Fibroblast of the aortic adventitia (primary cell): ENCODE results near the gene ZBTB7A. TPM values are rescaled to one million over a fixed set of nuclear protein-coding genes. Genes with fewer than 3 reads are reported as not detected.

Experiments used
- DNase-seq: peaks from one replicate; pipeline ENCODE4 v3.0.0-alpha.2; 2010; ENCODE audit warnings: low read depth
- H3K4me3 ChIP-seq: 2 replicates; pipeline ENCODE4 v1.5.1; 2011; ENCODE audit warnings: low read depth, mild to moderate bottlenecking, control low read depth, low read length, moderate library complexity
- total RNA-seq: library from RNA; depleted of rRNA; stranded (reverse); fragments of >200 nt; gene quantifications from 2 replicates; pipeline ENCODE4 v1.2.3, GENCODE V29; 2012; ENCODE audit warnings: low replicate concordance
- TF ChIP-seq, protein P1 (sequence below): IDR thresholded peaks from 2 replicates; pipeline ENCODE4 v1.5.1; 2011; ENCODE audit warnings: mild to moderate bottlenecking, low read length, control low read depth, inconsistent platforms; ENCODE audit not compliant: insufficient read depth

ZBTB7A gene
- total RNA-seq, 1 donor: 31.6 TPM

DNA sequence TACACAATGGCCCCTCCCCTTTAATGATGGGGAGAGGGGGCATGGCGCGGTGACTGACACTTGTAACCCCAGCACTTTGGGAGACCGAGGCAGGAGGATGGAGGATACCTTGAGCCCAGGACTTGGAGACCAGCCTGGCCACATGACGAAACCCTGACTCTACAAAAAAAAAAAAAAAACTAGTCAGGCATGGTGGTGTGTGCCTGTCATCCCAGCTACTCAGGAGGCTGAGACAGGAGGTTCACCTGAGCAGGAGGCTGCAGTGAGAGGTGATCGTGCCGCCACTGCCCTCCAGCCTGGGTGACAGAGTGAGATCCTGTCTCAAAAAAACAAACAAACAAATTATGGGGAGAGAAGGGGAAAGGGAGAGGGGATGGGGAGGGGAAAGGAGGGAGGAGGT lies 13.8 kb upstream of the ZBTB7A start:
- TF ChIP-seq, protein P1, sequence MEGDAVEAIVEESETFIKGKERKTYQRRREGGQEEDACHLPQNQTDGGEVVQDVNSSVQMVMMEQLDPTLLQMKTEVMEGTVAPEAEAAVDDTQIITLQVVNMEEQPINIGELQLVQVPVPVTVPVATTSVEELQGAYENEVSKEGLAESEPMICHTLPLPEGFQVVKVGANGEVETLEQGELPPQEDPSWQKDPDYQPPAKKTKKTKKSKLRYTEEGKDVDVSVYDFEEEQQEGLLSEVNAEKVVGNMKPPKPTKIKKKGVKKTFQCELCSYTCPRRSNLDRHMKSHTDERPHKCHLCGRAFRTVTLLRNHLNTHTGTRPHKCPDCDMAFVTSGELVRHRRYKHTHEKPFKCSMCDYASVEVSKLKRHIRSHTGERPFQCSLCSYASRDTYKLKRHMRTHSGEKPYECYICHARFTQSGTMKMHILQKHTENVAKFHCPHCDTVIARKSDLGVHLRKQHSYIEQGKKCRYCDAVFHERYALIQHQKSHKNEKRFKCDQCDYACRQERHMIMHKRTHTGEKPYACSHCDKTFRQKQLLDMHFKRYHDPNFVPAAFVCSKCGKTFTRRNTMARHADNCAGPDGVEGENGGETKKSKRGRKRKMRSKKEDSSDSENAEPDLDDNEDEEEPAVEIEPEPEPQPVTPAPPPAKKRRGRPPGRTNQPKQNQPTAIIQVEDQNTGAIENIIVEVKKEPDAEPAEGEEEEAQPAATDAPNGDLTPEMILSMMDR: no peak
- no peak overlapping the region for H3K4me3 ChIP-seq
- no peak for DNase-seq

DNA sequence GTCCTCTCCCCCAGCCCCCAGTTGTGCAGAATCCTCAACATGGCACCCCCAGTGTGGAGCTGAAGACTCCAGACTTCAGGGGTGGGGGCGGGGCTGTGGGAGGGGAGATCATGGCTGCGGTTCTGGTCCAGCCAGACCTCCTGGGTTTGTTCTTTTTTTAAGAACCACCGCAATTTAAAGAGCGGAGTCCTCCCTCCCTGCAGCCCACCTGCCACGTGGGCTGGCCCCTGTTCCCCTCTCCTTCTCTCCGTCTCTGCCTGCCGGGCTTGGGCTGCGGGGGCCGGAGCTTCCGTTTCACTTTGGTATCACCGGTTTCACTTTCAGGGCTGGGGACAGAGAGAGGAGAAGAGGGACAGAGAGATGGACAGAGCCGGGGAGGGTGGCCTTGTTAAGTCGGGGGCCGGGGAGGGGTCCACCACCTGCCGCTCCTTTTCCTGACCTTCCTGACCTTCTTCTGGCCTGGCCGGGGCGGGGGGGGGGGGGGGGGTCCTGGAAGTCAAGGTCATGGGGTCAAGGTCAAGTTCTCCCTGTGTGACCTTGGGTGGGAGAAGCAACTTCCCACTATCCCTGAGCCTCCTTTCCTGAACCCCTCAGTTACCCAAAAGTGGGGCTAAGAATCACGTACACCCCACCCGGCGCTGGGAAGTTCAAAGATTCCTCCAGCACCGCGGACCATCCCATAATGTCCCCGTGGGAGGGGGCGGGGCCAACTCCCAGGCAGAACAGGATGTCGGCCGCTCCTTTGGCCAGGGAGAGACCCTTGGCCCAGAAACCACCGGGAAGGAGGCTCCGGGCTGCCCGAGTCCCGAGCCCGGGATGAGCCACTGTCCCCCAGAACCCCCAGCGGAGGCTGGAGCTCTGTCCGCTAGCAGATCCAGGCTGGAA lies 11.3 kb upstream of the ZBTB7A start:
- DNase-seq: no peak
- TF ChIP-seq, protein P1: no peak
- peak overlapping the region; percentile 58 for H3K4me3 ChIP-seq

DNA sequence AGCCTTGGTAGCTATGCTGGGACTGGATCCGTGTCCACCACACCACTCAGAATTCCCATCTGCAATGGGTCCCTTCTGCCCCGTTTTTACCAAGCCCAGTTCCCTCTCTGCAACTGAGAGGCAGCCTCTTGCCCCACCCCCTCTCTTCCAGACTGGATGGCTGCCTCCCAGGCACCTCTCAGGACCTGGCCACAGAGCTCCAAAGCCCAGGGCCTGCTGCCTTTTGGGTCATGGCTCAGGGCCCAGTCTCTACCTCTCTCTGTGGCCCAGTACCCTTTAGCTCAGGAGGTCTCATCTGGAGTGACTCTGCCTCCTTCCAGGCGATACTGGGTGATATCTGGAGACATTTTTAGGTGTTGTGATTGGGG lies 10.3 kb upstream of the ZBTB7A start:
- H3K4me3 ChIP-seq: no peak overlapping the region
- no peak for DNase-seq
- TF ChIP-seq, protein P1: no peak

DNA sequence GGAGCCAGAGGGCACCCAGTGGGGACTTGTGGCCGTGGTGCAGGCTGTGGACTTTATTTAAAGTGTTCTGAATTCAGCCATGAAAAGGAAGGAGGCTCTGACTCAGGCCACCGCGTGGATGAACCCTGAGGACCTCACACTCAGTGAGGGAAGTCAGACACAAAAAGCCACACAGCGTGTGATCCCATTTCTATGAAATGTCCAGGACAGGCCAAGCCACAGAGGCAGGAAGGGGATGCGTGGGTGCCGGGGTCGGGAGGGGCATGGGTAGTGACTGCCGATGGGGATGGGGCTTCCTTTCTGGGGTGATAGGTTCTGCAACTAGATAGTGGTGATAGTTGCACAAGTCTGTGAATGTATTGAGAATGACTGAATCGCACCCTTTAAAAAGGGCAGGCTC lies 8.7 kb upstream of the ZBTB7A start:
- H3K4me3 ChIP-seq: no peak overlapping the region
- DNase-seq: no peak
- TF ChIP-seq, protein P1: no peak

DNA sequence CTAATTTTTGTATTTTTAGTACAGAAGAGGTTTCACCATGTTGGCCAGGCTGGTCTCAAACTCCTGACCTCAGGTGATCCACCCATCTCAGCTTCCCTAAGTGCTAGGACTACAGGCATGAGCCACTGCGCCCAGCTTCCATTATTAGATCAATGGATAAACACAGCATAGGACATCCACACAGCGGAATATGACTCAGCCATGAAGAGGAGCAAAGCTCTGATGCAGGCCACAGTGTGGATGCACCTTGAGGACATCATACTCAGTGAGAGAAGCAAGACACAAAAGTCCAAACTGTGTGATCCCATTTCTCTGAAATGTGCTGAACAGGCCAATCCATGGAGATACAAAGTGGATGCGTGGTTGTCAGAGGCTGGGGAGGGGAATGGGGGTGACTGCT lies 4.9 kb upstream of the ZBTB7A start:
- TF ChIP-seq, protein P1: no peak
- no peak overlapping the region for H3K4me3 ChIP-seq
- DNase-seq: no peak

DNA sequence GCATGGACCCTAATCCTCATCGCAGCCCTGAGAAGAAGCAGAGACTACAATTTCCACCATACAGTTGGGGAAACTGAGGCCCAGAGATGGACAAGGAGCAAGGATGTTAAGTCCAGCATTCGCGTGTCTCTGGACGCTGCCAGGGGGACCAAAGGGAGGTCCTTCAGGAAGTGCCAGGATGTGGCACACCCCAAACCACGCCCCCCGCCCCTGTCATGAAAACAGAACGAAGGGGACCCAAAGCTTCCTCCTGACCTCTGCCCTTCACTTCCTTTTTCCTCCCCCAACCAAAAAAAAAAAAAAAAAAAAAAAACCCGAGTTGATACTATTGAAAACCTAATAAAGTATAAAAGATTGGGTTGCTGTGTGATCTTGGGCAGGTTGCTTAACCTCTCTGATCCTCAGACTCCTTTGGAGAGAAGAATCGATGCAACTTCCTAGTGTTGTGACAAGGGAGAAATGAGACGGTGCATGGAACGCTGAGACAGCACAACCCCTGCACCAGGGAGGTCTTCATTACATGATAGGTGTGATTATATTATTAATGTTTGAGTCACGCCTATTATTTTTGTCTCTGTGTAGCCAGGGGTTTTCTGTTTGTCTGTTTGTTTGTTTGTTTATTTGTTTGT lies 2.7 kb upstream of the ZBTB7A start:
- TF ChIP-seq, protein P1: no peak
- H3K4me3 ChIP-seq: no peak overlapping the region
- DNase-seq: no peak
